SK-N-SH treated with all-trans-retinoic acid at 6 μM for 48 hours (cell line): ENCODE measurements around the gene CRTC3.
"Not testable (repeated sequence)": the region's sequence is repeated elsewhere in the genome, so short reads cannot be mapped to it uniquely, and the experiment has no call there.

Experiments
- BACH2 ChIP-seq: fragments of 250-450 bp; sonication (Bioruptor Pico); IDR thresholded peaks from 2 replicates; pipeline ENCODE4 v1.9.0; 2021; ENCODE audit warnings: mild to moderate bottlenecking, borderline replicate concordance
- CREB5 ChIP-seq: fragments of 250-450 bp; sonication (Bioruptor Pico); IDR thresholded peaks from 2 replicates; pipeline ENCODE4 v1.5.1; 2020; ENCODE audit warnings: low read depth, mild to moderate bottlenecking, moderate library complexity
- CSDC2 ChIP-seq: fragments of 250-450 bp; sonication (Bioruptor Pico); IDR thresholded peaks from 2 replicates; pipeline ENCODE4 v1.5.0; 2020; ENCODE audit warnings: mild to moderate bottlenecking, moderate library complexity
- ESRRG ChIP-seq: fragments of 250-450 bp; sonication (Bioruptor Pico); IDR thresholded peaks from 2 replicates; pipeline ENCODE4 v1.6.1; 2021; ENCODE audit warnings: mild to moderate bottlenecking
- GLIS3 ChIP-seq: fragments of 250-450 bp; sonication (Bioruptor Pico); IDR thresholded peaks from 2 replicates; pipeline ENCODE4 v1.5.0; 2020; ENCODE audit warnings: mild to moderate bottlenecking, moderate library complexity
- OSR1 ChIP-seq: fragments of 250-450 bp; sonication (Bioruptor Pico); IDR thresholded peaks from 2 replicates; pipeline ENCODE4 v1.8.0; 2022; ENCODE audit warnings: moderate library complexity, mild to moderate bottlenecking, inconsistent platforms
- PATZ1 ChIP-seq: fragments of 250-450 bp; sonication (Bioruptor Pico); IDR thresholded peaks from 2 replicates; pipeline ENCODE4 v1.8.0; 2020; ENCODE audit warnings: mild to moderate bottlenecking, moderate library complexity, borderline replicate concordance
- RARB ChIP-seq: fragments of 250-450 bp; sonication (Bioruptor Pico); IDR thresholded peaks from 2 replicates; pipeline ENCODE4 v1.8.0; 2021; ENCODE audit warnings: mild to moderate bottlenecking, moderate library complexity
- SNAI2 ChIP-seq: fragments of 250-450 bp; sonication (Bioruptor Pico); IDR thresholded peaks from 2 replicates; pipeline ENCODE4 v1.5.0; 2020; ENCODE audit warnings: mild to moderate bottlenecking, moderate library complexity
- TCF4 ChIP-seq: fragments of 250-450 bp; sonication (Bioruptor Pico); IDR thresholded peaks from 2 replicates; pipeline ENCODE4 v1.8.0; 2021; ENCODE audit warnings: mild to moderate bottlenecking, moderate library complexity, borderline replicate concordance
- TOX ChIP-seq: fragments of 250-450 bp; sonication (Bioruptor Pico); IDR thresholded peaks from 2 replicates; pipeline ENCODE4 v1.8.0; 2021; ENCODE audit warnings: mild to moderate bottlenecking, moderate library complexity, borderline replicate concordance
- ZC3H10 ChIP-seq: fragments of 250-450 bp; sonication (Bioruptor Pico); IDR thresholded peaks from 2 replicates; pipeline ENCODE4 v1.5.1; 2021; ENCODE audit warnings: mild to moderate bottlenecking, moderate library complexity
- ZFP30 ChIP-seq: fragments of 450-650 bp; formaldehyde crosslinking; IDR thresholded peaks from 2 replicates; pipeline ENCODE4 v1.5.0; 2022; ENCODE audit warnings: mild to moderate bottlenecking, moderate library complexity
- ZNF70 ChIP-seq: fragments of 450-650 bp; formaldehyde crosslinking; IDR thresholded peaks from 2 replicates; pipeline ENCODE4 v1.5.0; 2020; ENCODE audit warnings: mild to moderate bottlenecking, moderate library complexity

- not testable (repeated sequence) for TF ChIP-seq ESRRG (CRISPR knock-in tag); CREB5 (CRISPR knock-in tag); OSR1; ZFP30 (CRISPR knock-in tag); RARB (CRISPR knock-in tag); TCF4 (CRISPR knock-in tag); PATZ1 (CRISPR knock-in tag); TOX (CRISPR knock-in tag); SNAI2 (CRISPR knock-in tag); ZNF70; BACH2 (CRISPR knock-in tag); CSDC2; ZC3H10 (CRISPR knock-in tag); GLIS3 (CRISPR knock-in tag)
Observed at GRCh38 chr15:90511211-90511618, 18.5 kb upstream of the CRTC3 start.
